ENCODE results near the gene MUC6. TPM values are rescaled to one million over a fixed set of nuclear protein-coding genes. Genes with fewer than 3 reads are reported as not detected.

MUC6 gene
- total RNA-seq, 4 donors from 2014 or later = 0.19 TPM; not detected in 3

GRCh38 chr11:985406-985805 lies 51.1 kb downstream of the MUC6 start:
- intact Hi-C loops (cut with DNase I) = no loop called here
- Histone ChIP-seq H3K4me3 (no peak overlapping the region), H3K9me3 (no peaks in the 10 kb centered on the region), H3K4me1 (peaks cover 3 to 17% (median 10%) of the 10 kb centered on the region in 3 donors), H3K27me3 (no peaks in the 10 kb centered on the region), H3K36me3 (peaks cover 29 to 100% (median 71%) of the 10 kb centered on the region in 3 donors), H3K27ac (no peak overlapping the region)
- DNase-seq = no peak
- TF ChIP-seq CTCF (IDR thresholded peaks at IDR 0.05) = no peak
- WGBS, 2 donors = 94 to 95% methylated on average over 17 to 21 of the region's 21 CpGs

- TF ChIP-seq CTCF (IDR thresholded peaks at IDR 0.05) (no peak), POLR2A (IDR thresholded peaks at IDR 0.05) (no peak)
- 92% methylated on average over 15 of the region's 15 CpGs for WGBS, 2 donors
- peaks cover 3 to 17% (median 10%) of the 10 kb centered on the region in 3 donors for H3K4me1 ChIP-seq
- H3K4me3 ChIP-seq = no peak overlapping the region
- no peak overlapping the region for H3K27ac ChIP-seq
- peaks cover 29 to 98% (median 65%) of the 10 kb centered on the region in 3 donors for H3K36me3 ChIP-seq
- intact Hi-C loops (cut with DNase I) = no loop called here
- no peaks in the 10 kb centered on the region for H3K27me3 ChIP-seq
- H3K9me3 ChIP-seq = no peaks in the 10 kb centered on the region
- DNase-seq = no peak
Measured at GRCh38 chr11:984546-984945, 52.0 kb downstream of the MUC6 start.

- H3K4me3 ChIP-seq = no peak overlapping the region
- WGBS, 2 donors = 81 to 92% methylated on average over 4 to 14 of the region's 14 CpGs
- no peaks in the 10 kb centered on the region for H3K27me3 ChIP-seq
- no peak for DNase-seq
- H3K4me1 ChIP-seq = peaks cover 3 to 12% (median 7%) of the 10 kb centered on the region in 3 donors
- H3K27ac ChIP-seq = no peak overlapping the region
- H3K36me3 ChIP-seq = peaks cover 38 to 98% (median 42%) of the 10 kb centered on the region in 3 donors
- TF ChIP-seq CTCF (IDR thresholded peaks at IDR 0.05) = no peak
- no peak for TF ChIP-seq POLR2A (IDR thresholded peaks at IDR 0.05)
- no peaks in the 10 kb centered on the region for H3K9me3 ChIP-seq
- intact Hi-C loops (cut with DNase I) = no loop called here
Measured at GRCh38 chr11:981764-982163, 54.8 kb downstream of the MUC6 start.

- TF ChIP-seq CTCF (IDR thresholded peaks at IDR 0.05) (no peak), POLR2A (IDR thresholded peaks at IDR 0.05) (no peak)
- H3K27me3 ChIP-seq = no peaks in the 10 kb centered on the region
- no peak overlapping the region for H3K27ac ChIP-seq
- intact Hi-C loops (cut with DNase I) = no loop called here
- H3K4me1 ChIP-seq = peaks cover 0 to 1% (median 0%) of the 10 kb centered on the region in 3 donors
- H3K36me3 ChIP-seq = peaks cover 32 to 98% (median 37%) of the 10 kb centered on the region in 3 donors
- DNase-seq = no peak
- H3K4me3 ChIP-seq = no peak overlapping the region
- H3K9me3 ChIP-seq = no peaks in the 10 kb centered on the region
- WGBS, 2 donors = 73 to 85% methylated on average over 11 to 14 of the region's 26 CpGs
Measured at GRCh38 chr11:980438-981357, 55.8 kb downstream of the MUC6 start.

GRCh38 chr11:978781-979180 lies 57.7 kb downstream of the MUC6 start:
- TF ChIP-seq POLR2A (IDR thresholded peaks at IDR 0.05) = no peak
- TF ChIP-seq CTCF (IDR thresholded peaks at IDR 0.05) = no peak
- DNase-seq = no peak
- 80 to 90% methylated on average over 11 to 16 of the region's 16 CpGs for WGBS, 2 donors
- no peaks in the 10 kb centered on the region for H3K27me3 ChIP-seq
- no peak overlapping the region for H3K4me3 ChIP-seq
- H3K4me1 ChIP-seq = no peaks in the 10 kb centered on the region
- no peaks in the 10 kb centered on the region for H3K9me3 ChIP-seq
- H3K36me3 ChIP-seq = peaks cover 18 to 97% (median 23%) of the 10 kb centered on the region in 3 donors
- H3K27ac ChIP-seq = no peak overlapping the region
- intact Hi-C loops (cut with DNase I) = no loop called here
